ENCODE data around the gene PTPRJ.

DNA sequence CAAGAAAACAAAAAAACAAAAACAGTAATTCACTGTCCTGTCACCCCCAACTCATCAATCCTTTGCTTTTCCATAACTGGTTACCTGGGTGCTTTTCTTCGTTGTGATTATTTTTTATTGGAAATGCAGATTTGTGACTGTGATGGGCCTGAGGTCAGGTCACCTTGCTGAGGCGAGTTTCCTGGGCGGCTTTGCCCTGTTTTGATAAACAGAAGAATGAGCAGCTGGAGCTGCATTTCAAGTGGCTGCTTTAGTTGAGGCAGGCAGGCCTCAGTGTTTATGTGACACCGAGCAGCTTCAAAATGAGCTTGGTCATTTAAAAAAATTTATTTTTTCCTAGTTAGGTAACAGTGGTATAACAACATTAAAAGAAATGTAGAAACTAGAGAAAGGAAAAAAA is 22.2 kb downstream of the PTPRJ start:
- TF ChIP-seq, protein P1, sequence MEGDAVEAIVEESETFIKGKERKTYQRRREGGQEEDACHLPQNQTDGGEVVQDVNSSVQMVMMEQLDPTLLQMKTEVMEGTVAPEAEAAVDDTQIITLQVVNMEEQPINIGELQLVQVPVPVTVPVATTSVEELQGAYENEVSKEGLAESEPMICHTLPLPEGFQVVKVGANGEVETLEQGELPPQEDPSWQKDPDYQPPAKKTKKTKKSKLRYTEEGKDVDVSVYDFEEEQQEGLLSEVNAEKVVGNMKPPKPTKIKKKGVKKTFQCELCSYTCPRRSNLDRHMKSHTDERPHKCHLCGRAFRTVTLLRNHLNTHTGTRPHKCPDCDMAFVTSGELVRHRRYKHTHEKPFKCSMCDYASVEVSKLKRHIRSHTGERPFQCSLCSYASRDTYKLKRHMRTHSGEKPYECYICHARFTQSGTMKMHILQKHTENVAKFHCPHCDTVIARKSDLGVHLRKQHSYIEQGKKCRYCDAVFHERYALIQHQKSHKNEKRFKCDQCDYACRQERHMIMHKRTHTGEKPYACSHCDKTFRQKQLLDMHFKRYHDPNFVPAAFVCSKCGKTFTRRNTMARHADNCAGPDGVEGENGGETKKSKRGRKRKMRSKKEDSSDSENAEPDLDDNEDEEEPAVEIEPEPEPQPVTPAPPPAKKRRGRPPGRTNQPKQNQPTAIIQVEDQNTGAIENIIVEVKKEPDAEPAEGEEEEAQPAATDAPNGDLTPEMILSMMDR (IDR thresholded peaks at IDR 0.05), result no peak
- no peak for TF ChIP-seq POLR2A (IDR thresholded peaks at IDR 0.05)

Measured in right lobe of liver (tissue), 4 donors.